GM12878 (cell line): ENCODE measurements around the gene ADGRG1. TPM values are rescaled to one million over a fixed set of nuclear protein-coding genes. Genes with fewer than 3 reads are reported as not detected.

Source experiments
- ATAC-seq: fragments of 200-7000 bp; cut with Tn5 transposase; 3 replicates; pipeline ENCODE4 v1.9.1; 2020; ENCODE audit warnings: mild to moderate bottlenecking, moderate library complexity
- BruUV-seq: library from RNA; stranded (reverse); fragments of 400-500 nt; replicated peaks from 2 replicates; lab custom pipeline; 2021; lab: Mats Ljungman, UMichigan
- CTCF ChIA-PET: fragments of 300-600 bp; sonication (Branson Sonifier 250); formaldehyde crosslinking; extraction: SDS; loops from one replicate; lab custom pipeline; 2021; ENCODE audit warnings: inconsistent platforms; lab: Yijun Ruan, JAX
- POLR2A ChIA-PET: fragments of 350-600 bp; formaldehyde crosslinking; extraction: SDS; loops from one replicate; lab custom pipeline; 2021; ENCODE audit warnings: inconsistent platforms; lab: Charles Lee
- RAD21 ChIA-PET: fragments of 300-600 bp; sonication (Branson Sonifier 250); formaldehyde crosslinking; loops from one replicate; lab custom pipeline; 2023; ENCODE audit warnings: antibody characterized with exemption; ENCODE audit not compliant: unreplicated experiment; lab: Charles Lee
- SMC1A ChIA-PET: fragments of 300-600 bp; sonication (Branson Sonifier 250); formaldehyde crosslinking; loops from one replicate; lab custom pipeline; 2023; ENCODE audit not compliant: unreplicated experiment, uncharacterized antibody; lab: Charles Lee
- DNase-seq: peaks from one replicate; pipeline ENCODE4 v3.0.0-alpha.2; 2011; ENCODE audit warnings: low read depth, low spot score
- FAIRE-seq: peaks from 3 replicates; lab custom pipeline; 2011; peaks lifted over from hg19 to GRCh38; lab: Jason Lieb, UNC
- H2AFZ ChIP-seq: 2 replicates; pipeline ENCODE4 v1.6.0; 2011; ENCODE audit warnings: low read depth, low read length, control low read depth; ENCODE audit not compliant: control insufficient read depth
- H3K27ac ChIP-seq: 2 replicates; pipeline ENCODE4 v1.5.1; 2011; ENCODE audit warnings: control low read depth; ENCODE audit not compliant: control insufficient read depth, insufficient read depth
- H3K27me3 ChIP-seq, 2 experiments: replicated peaks in 1 of 2; 2 replicates each; pipeline versions ENCODE4 v1.6.0 to v1.6.1; 2011; ENCODE audit warnings: low read length in 1 of 2; ENCODE audit not compliant: control insufficient read depth in 2 of 2, insufficient read depth in 2 of 2
- H3K36me3 ChIP-seq, 2 experiments: 2 replicates each; pipeline ENCODE4 v1.5.1; 2011; ENCODE audit warnings: low read length in 1 of 2; ENCODE audit not compliant: control insufficient read depth in 2 of 2, insufficient read depth in 2 of 2
- H3K4me1 ChIP-seq: 2 replicates; pipeline ENCODE4 v1.6.1; 2011; ENCODE audit warnings: mild to moderate bottlenecking, low read length, moderate library complexity, mixed read lengths; ENCODE audit not compliant: control insufficient read depth, insufficient read depth
- H3K4me2 ChIP-seq: 2 replicates; pipeline ENCODE4 v1.6.0; 2011; ENCODE audit warnings: control low read depth; ENCODE audit not compliant: control insufficient read depth, insufficient read depth
- H3K4me3 ChIP-seq: fragments of 200-600 bp; sonication (generic); 2 replicates; pipeline ENCODE4 v1.5.1; 2016
- H3K79me2 ChIP-seq: 2 replicates; pipeline ENCODE4 v1.6.0; 2011; ENCODE audit warnings: low read length; ENCODE audit not compliant: control insufficient read depth, insufficient read depth
- H3K9ac ChIP-seq: 2 replicates; pipeline ENCODE4 v1.8.0; 2011; ENCODE audit warnings: low read length, control low read depth, mixed read lengths; ENCODE audit not compliant: control insufficient read depth, insufficient read depth
- H3K9me3 ChIP-seq: replicated peaks from 3 replicates; pipeline ENCODE4 v1.5.1; 2011; ENCODE audit warnings: mild to moderate bottlenecking, low read length; ENCODE audit not compliant: control insufficient read depth, insufficient read depth
- H4K20me1 ChIP-seq: 2 replicates; pipeline ENCODE4 v1.6.0; 2011; ENCODE audit not compliant: control insufficient read depth, insufficient read depth
- BACH1 ChIP-seq: fragments of 450-650 bp; IDR thresholded peaks from 2 replicates; pipeline ENCODE4 v1.6.1; 2017; ENCODE audit warnings: mild to moderate bottlenecking, borderline replicate concordance
- EGR1 ChIP-seq, 2 experiments: IDR thresholded peaks; 1 replicate in 1 of 2; 2 replicates in 1 of 2; pipeline ENCODE4 v1.6.1; 2011 to 2012; ENCODE audit warnings: low read depth in 2 of 2, low read length in 2 of 2, borderline replicate concordance in 1 of 2, mild to moderate bottlenecking in 1 of 2, moderate library complexity in 1 of 2
- SPI1 ChIP-seq: IDR thresholded peaks from 2 replicates; pipeline ENCODE4 v1.6.1; 2011; ENCODE audit warnings: low read depth, mild to moderate bottlenecking, low read length, moderate library complexity, borderline replicate concordance; ENCODE audit not compliant: insufficient read depth
- TCF12 ChIP-seq: IDR thresholded peaks from 2 replicates; pipeline ENCODE4 v1.6.1; 2011; ENCODE audit warnings: low read depth, mild to moderate bottlenecking, low read length
- TCF3 ChIP-seq: IDR thresholded peaks from 2 replicates; pipeline ENCODE4 v1.6.1; 2012; ENCODE audit warnings: low read depth, mild to moderate bottlenecking, low read length, borderline replicate concordance; ENCODE audit not compliant: insufficient read depth
- WGBS: methylation state at CpG from one replicate; pipeline ENCODE4 v1.1.6; 2016; ENCODE audit warnings: low lambda C conversion rate; ENCODE audit not compliant: insufficient replicate concordance, insufficient coverage; ENCODE audit errors: missing lambda C conversion rate; 5-methylcytosine and 5-hydroxymethylcytosine counted together
- in situ Hi-C: fragments of 300-500 bp; cut with MboI; formaldehyde crosslinking; loops from 9 replicates; pipeline ENCODE4 v1.14.3; 2018; ENCODE audit warnings: mixed read lengths
- intact Hi-C: fragments of 100-400 bp; cut with micrococcal nuclease; formaldehyde crosslinking; loops from one replicate; pipeline ENCODE4 v1.14.2; 2022; ENCODE audit not compliant: unreplicated experiment
- polyA plus RNA-seq, 11 experiments: library from polyadenylated mRNA; depleted of rRNA in 4 of 11; unstranded in 6 of 11; stranded (reverse) in 5 of 11; fragments of >200 nt; fragmentation: Nextera tagmentation in 4 of 11; fragmentation: Illumina TruSeq in 1 of 11; extraction: Ambion mirVana in 4 of 11; extraction: Trizol in 1 of 11; gene quantifications; 1 replicate in 1 of 11; 2 replicates in 10 of 11; pipeline versions ENCODE4 v1.2.1 to v1.2.3, GENCODE V29; 2011 to 2016; ENCODE audit warnings: inconsistent platforms in 2 of 11, missing spikeins in 2 of 11, low read depth in 1 of 11
- total RNA-seq, 4 experiments: library from RNA; depleted of rRNA in 3 of 4; stranded (reverse); fragments of >200 nt in 3 of 4; fragmentation: Illumina TruSeq in 1 of 4; extraction: Trizol in 1 of 4; gene quantifications; 2 replicates each; pipeline versions ENCODE4 v1.2.1 to v1.2.3, GENCODE V29; 2013 to 2021
- TF ChIP-seq, protein P1 (sequence below): IDR thresholded peaks from 2 replicates; pipeline ENCODE4 v1.6.1; 2012; ENCODE audit warnings: low read depth, low read length, improper control_type of control experiment

Gene ADGRG1
- total and polyA plus RNA-seq, 10 of the 15 experiments (the other 5 are each of a cell fraction or from before 2014, with no cell fraction given), result 0.07 to 2.0 (median 0.75) TPM

DNA sequence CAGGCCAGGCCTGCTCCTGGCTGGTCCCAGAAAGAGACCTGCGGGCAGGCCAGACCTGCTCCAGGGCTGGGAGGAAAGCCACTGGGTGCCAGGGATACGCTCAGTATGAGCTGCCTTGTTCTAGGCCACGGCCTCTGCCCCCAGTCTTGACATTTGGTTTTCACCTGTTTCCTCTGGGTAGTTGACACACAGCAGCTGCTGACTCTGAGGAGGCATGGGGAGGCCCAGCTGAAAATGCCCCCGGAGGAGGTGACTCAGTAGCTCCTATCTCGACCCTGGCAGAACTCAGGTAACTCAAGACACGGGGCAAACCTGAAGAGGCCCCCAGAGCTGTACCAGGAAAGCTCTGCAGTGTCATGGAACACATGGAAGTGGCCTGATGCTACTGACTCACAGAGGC lies 13.9 kb upstream of the ADGRG1 start:
- H3K9me3 ChIP-seq, result no peaks in the 10 kb centered on the region
- no peaks in the 10 kb centered on the region for H3K79me2 ChIP-seq
- in situ Hi-C loops (no loop called here), intact Hi-C loops (no loop called here)
- WGBS, result 22% methylated on average over 6 of the region's 6 CpGs
- no TSS peak for BruUV-seq
- H3K4me3 ChIP-seq, result no peak overlapping the region
- ATAC-seq (peak; percentile 8; the same call in 2 of the 3 replicates), FAIRE-seq (no peak)
- ChIA-PET POLR2A (no interaction called here), SMC1A (interaction anchor here (0.9 kb wide), 1 partner anchor 10 kb away, joined by 3 read pairs; no protein-coding TSS in a partner anchor), CTCF (interaction anchor here (1.3 to 3.3 kb wide), 2 partner anchors 13 to 34 kb away, joined by 4 to 12 read pairs; no protein-coding TSS in a partner anchor)
- H4K20me1 ChIP-seq, result no peaks in the 10 kb centered on the region
- H2AFZ ChIP-seq, result no peak overlapping the region
- no peak overlapping the region for H3K27ac ChIP-seq
- no peak overlapping the region for H3K4me2 ChIP-seq
- peaks cover 22% of the 10 kb centered on the region for H3K4me1 ChIP-seq
- H3K9ac ChIP-seq, result no peak overlapping the region
- no peaks in the 10 kb centered on the region for H3K27me3 ChIP-seq
- no peak for TF ChIP-seq EGR1 (IDR thresholded peaks at IDR 0.05; ENCODE audit: borderline replicate concordance in 1 of 2, low read depth in 2 of 2, low read length in 2 of 2)
- TF ChIP-seq SPI1, result no peak
- TF ChIP-seq TCF12, result 0 out of 2 replicates have a peak, but pooled peaks have one; percentile 45
- TF ChIP-seq, protein P1, sequence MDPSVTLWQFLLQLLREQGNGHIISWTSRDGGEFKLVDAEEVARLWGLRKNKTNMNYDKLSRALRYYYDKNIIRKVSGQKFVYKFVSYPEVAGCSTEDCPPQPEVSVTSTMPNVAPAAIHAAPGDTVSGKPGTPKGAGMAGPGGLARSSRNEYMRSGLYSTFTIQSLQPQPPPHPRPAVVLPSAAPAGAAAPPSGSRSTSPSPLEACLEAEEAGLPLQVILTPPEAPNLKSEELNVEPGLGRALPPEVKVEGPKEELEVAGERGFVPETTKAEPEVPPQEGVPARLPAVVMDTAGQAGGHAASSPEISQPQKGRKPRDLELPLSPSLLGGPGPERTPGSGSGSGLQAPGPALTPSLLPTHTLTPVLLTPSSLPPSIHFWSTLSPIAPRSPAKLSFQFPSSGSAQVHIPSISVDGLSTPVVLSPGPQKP, result no peak
- peak; percentile 49; the same call in 1 of the 2 replicates for TF ChIP-seq TCF3
- TF ChIP-seq BACH1, result no peak
- TF ChIP-seq, all 136 proteins: peak for 2
- RAD21 ChIA-PET, result interaction anchor here (1.2 to 1.6 kb wide), 2 partner anchors 13 to 14 kb away, joined by 3 read pairs; no protein-coding TSS in a partner anchor
- no peak for DNase-seq
- H3K36me3 ChIP-seq, result no peaks in the 10 kb centered on the region
